NCI-H1930 (cell line): ENCODE measurements around the gene TMEM41B.
"Not testable (repeated sequence)": the region's sequence is repeated elsewhere in the genome, so short reads cannot be mapped to it uniquely, and the experiment has no call there.

ENCODE experiments used
- DNase-seq, 2 experiments: peaks; one replicate each; lab custom pipeline; 2025; lab: John Stamatoyannopoulos, UW

TMEM41B gene

GRCh38 chr11:9259981-9260837 is 54.2 kb downstream of the TMEM41B start:
- no peak for DNase-seq

- DNase-seq = not testable (repeated sequence)
Observed at GRCh38 chr11:9258279-9258678, 56.1 kb downstream of the TMEM41B start.

- no peak for DNase-seq
Observed at GRCh38 chr11:9254416-9254815, 60.0 kb downstream of the TMEM41B start.

- no peak for DNase-seq
Observed at GRCh38 chr11:9253086-9253485, 61.3 kb downstream of the TMEM41B start.

GRCh38 chr11:9251311-9251710 is 63.1 kb downstream of the TMEM41B start:
- no peak for DNase-seq

- no peak for DNase-seq
Observed at GRCh38 chr11:9250139-9250582, 64.2 kb downstream of the TMEM41B start.

GRCh38 chr11:9249252-9249651 is 65.1 kb downstream of the TMEM41B start:
- no peak for DNase-seq

GRCh38 chr11:9247863-9248262 is 66.5 kb downstream of the TMEM41B start:
- no peak for DNase-seq

- DNase-seq = not testable (repeated sequence)
Observed at GRCh38 chr11:9236242-9236641, 78.2 kb downstream of the TMEM41B start.

GRCh38 chr11:9232482-9232881 is 81.9 kb downstream of the TMEM41B start:
- DNase-seq = no peak

GRCh38 chr11:9231848-9232177 is 82.6 kb downstream of the TMEM41B start:
- DNase-seq = no peak
